HG02759 (cell line): ENCODE measurements around the gene USP20.

Source experiments
- ATAC-seq: cut with Tn5 transposase; IDR thresholded peaks from one replicate; pipeline ENCODE4 v1.9.1; 2021; ENCODE audit warnings: mild to moderate bottlenecking, moderate library complexity; ENCODE audit not compliant: unreplicated experiment

Gene USP20

DNA sequence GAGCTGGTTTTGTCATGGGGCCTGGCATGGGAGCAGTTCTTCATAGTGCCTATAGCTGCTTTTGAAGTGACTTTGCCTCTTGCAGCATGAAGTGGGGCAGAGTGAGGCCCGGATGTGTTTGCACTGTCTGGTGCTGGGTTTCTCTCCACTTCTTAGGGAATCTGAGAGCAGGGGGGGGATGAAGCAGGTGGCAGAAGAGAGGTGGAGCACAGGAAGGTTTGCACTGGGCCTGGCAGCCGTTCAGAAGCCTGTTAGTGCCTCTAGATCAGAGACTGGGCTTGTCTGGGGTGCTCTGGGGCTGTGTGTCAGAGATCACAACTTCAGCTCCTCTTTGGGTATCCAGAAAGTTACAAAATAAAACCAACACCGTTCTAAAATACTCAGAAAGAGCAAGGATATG, 18.4 kb downstream of the USP20 start:
- ATAC-seq, result no peak

- no peak for ATAC-seq
Observed at GRCh38 chr9:129854588-129855110, 19.4 kb downstream of the USP20 start.

- no peak for ATAC-seq
Observed at GRCh38 chr9:129857207-129857606, 21.9 kb downstream of the USP20 start.

DNA sequence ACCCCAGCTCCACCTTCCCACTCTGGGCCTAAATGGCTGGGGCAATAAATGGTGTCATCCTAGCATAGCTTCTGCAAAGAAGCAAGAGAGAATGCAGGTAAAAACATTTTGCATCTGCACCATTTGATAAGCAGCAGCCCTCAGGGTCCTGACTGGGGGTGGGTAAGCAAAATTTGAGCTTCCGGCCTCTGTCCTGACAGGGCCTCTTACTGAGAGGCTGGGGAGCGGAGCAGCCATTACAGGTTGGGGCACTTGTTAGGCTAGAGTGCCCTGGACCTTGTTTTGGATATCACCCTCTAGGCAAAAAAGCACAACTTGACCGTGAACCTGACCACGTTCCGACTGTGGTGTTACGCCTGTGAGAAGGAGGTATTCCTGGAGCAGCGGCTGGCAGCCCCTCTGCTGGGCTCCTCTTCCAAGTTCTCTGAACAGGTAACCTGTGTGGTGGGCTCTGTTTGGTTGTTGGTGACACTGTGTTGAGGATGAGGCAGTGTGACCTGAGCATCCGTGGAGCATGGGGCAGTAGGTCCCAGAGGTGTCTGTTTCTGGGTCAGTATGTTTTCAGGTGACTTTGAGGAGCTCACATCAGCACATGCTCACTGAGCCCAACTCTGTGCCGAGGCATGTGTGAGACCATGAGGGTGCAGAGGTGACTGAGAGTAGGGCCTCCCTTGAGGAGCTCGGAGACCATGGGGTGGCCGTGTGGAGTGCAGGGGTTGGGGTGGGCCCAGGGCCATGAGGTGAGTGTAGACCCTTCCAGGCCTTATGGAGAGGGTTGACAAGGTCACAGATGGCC, 23.1 kb downstream of the USP20 start:
- no peak for ATAC-seq

DNA sequence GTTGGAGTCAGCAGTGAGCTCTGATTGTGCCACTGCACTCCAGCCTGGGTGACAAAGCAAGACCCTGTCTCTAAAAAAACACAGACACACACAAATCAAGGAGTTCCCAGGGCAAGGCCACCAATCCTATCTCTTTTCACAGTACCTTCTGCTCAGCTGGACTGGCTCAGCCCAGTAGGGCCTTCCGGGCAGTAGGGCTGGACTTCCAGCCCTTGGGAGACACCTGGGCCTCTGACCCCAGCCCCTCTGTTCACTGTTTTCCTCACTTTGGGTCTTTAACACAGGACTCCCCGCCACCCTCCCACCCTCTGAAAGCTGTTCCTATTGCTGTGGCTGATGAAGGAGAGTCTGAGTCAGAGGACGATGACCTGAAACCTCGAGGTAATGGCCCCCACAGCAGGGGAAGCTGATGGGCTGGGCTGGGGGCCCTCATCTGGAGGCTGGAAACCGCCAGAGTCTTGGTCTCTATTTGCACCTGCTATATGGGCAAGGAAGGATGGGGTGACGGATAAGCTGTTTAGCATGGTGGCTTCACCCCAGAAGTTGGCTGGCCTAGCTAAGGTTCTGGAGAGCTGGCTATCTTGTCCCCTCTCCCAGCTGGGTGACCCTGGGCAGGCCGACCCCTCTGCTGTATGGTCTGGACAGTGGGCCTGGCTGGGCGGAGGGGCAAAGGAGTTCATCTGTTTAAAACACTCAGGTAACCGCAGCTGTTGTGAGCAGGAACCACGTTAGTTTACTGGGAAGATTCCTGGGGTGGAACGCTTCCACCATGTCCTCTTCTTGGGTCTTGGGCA, 25.6 kb downstream of the USP20 start:
- no peak for ATAC-seq

DNA sequence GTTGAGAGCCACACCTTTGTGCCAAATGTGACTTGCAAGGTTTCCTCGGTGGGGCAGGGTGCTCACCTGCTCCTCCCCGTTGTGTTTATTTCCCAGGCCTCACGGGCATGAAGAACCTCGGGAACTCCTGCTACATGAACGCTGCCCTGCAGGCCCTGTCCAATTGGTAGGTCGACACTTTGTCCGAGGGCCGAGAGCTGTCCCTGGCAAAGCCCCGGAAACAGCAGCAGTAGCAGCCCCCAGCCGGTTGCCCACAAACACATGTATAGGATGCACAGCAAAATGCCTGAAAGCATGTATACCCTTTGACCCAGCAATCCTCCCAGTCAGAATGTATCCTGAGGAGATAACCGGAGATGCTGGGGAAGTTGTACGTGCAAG, 26.2 kb downstream of the USP20 start:
- no peak for ATAC-seq

DNA sequence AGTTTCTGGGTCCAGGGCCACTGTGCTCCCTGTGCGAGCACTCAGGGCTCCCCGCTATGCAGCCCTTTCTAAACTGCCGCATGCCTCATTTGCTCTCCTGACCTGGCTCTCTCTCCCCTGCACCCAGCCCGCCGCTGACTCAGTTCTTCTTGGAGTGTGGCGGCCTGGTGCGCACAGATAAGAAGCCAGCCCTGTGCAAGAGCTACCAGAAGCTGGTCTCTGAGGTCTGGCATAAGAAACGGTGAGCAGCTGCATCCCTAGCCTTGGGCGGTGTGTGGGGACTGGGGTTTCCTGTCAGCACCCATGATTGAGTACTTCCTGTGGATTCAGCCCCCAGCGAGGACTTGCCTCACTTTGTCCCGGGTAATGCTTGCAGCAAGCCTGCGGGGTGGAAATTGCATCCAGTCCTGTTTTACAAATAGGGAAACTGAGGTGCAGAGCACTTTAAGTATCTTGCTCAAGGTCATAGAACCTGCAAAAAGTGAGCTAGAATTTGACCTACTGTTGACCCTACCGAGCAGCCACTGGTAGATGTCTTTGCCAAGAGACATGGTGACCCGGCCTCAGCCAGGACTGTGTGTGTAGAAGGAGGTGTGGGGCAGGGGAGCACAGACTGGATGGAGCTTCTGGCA, 27.9 kb downstream of the USP20 start:
- ATAC-seq, result no peak

GRCh38 chr9:129864991-129865647, 29.9 kb downstream of the USP20 start:
- ATAC-seq, result no peak

DNA sequence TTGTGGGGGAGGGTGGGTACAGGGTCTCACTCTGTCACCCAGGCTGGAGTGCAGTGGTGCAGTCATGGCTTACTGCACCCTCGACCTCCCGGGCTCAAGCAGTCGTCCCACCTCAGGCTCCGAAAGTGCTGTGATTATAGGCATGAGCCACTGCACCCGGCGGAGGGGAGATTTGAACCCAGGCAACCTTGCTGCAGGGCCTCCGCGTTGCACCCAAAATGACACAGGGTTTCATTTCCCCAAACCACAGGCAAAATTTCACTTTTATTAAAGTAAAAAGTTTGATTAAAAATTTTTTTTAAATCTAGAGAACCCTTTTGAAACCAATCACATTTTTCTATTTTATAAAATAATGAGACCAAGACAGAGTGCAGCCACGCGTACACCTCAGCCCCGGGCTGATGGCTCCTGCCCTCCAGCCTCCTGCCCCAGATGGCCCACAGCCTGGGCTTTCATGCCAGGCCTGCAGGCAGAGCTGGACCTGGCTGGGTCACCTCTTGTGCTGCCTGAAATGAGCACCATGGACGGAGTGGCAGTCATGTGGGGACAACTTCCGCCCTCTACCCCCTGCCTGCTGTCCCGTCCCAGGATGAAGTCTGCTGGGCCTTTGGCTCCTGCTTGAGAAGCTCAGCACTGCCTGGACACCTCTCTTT, 30.5 kb downstream of the USP20 start:
- ATAC-seq, result no peak

DNA sequence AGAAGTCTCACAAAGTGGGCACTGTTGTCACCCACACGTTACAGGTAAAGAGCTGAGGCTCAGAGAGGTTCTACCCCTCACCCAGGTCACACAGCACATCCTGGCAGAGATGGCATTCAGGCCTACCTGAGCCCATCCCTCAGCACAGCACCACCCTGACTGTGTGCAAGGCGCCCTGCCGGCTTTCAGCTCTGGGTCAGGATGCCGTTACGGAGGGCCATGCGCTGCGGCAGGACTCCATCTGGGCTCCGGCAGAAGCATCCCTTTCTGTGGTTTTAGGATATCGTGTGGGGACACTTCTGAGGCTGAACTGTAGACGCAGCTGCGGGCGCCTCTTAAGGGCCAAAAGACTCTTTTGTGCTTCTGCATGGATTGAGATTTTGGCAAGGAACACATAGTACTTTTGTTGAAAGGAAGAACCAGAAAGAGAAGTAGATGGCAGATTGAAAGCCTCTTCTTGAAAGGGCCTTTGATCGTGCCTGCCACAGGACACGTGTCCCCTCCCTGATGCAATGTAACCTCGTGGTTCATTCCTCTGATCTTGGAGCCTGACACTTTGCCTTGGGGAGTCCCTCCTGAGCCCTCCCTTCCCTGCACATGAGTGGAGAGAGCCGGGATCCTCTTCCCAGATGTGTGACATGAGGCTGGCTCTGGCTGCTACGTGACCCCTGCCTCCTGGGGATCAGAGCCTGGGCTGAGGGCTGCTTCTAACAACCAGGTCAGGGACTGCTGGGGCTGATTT, 31.3 kb downstream of the USP20 start:
- ATAC-seq, result no peak

GRCh38 chr9:129867136-129868022, 32.1 kb downstream of the USP20 start:
- no peak for ATAC-seq

DNA sequence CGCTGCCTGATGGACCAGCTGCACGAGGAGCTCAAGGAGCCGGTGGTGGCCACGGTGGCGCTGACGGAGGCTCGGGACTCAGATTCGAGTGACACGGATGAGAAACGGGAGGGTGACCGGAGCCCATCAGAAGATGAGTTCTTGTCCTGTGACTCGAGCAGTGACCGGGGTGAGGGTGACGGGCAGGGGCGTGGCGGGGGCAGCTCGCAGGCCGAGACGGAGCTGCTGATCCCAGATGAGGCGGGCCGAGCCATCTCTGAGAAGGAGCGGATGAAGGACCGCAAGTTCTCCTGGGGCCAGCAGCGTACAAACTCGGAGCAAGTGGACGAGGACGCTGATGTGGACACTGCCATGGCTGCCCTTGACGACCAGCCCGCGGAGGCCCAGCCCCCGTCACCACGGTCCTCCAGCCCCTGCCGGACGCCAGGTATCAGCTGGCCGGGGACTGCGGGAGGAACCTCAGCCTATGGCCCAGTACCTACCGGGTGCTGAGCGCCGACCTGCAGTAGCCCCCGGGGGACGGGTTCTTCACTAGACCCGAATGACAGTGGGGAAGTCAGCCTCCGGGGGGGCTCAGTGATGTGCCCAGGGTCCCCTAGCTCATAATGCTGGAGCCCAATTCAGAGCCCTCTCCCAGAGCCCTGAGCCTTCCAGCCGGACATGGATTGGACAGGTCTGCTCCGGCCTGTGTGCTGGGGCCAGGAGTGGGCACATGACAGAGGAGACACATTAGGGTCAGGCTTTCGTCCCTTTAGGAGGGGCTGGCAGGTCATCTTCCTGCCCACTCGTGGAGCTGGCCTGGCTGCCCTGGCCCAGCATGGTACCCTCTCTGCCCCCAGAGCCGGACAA, 33.0 kb downstream of the USP20 start:
- ATAC-seq, result no peak

GRCh38 chr9:129868872-129869486, 33.7 kb downstream of the USP20 start:
- ATAC-seq, result no peak

GRCh38 chr9:129869585-129870501, 34.6 kb downstream of the USP20 start:
- ATAC-seq, result no peak

DNA sequence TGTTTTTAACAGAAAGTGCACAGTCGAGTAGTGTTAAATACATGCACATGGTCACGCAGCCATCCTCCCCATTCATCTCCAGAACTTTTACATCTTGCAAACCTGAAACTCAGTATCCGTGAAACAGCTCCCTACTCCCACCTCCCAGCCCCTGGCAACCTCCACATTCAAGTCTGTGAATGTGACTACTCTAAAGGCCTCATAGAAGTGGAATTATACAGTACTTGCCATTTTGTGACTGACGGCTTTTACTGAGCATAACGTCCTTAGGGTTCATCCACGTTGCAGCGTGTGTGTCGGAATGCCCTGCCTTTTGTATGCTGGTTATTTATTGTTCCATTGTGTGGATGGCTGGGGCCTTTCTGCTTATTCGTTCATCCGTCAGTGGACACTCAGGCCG, 35.8 kb downstream of the USP20 start:
- ATAC-seq, result no peak

DNA sequence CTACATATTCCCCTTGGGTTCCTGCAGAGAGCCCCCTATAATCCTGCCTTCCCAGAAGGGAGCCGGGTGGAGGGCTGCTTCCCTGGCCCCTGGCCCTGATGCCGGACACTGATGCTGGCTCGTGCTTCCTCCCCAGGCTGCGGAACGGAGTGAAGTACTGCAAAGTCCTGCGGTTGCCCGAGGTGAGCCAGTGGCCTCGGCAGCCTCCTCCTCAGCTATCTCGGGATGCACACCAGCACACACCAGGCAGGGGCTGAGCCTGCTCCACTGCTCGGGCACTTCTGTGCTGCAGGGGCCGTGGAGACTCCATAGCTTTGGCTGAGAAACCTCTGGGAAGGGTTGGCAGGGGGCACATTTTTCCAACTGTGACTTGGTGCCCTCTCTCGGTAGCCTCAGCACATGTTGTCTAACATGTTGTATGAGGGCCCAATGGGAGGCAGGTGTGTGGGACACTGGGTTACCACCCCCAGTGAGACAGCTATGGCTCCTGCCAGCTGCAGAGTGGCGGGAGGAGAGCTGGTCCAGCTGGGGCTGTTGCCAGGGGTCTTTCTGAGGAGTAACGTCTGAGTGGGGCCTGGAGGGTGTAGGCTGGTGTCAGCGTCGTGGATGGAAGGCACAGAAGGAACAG, 38.4 kb downstream of the USP20 start:
- ATAC-seq, result no peak
